Measurements from ENCODE around the gene LSAMP.

LSAMP gene

GRCh38 chr3:116064646-116065045 lies 380.6 kb downstream of the LSAMP start:
- WGBS (ENCODE audit: extremely low coverage, insufficient coverage, insufficient read length) = no CpG with 5 or more reads among the region's 1 CpG
- H3K23ac ChIP-seq (ENCODE audit: low read length) = no peak overlapping the region

DNA sequence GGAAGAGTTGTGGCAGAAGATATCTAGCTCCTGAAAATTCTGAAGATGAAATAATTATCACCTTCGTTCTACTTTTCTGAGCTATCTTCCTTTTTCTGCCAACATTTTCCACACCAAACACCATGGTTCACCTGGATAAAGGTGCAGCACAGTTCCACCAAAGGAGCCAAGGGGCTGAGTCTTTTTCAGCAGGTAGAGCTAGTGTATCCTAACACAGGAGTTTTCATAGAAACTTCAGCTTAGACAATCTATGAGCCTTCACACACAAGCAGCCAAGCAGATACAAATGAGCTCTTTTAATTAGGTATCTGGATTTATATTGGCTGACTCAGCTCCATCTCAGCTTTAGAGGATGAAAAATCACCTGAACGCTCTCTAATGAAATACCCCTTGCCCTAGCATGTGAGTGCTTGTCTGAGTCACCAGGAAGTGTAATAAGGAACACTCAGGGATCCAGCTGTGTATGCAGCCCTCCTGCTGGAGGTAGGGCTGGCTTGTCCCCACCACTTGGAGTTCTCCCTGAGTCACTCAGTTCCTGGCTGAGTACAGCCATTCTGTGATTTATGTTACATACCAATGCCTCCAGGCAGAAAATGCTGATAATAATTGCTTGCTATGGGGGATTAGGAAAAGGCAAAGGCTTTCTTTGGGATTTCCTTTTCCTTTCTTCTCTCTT lies 385.7 kb downstream of the LSAMP start:
- Histone ChIP-seq H3K27me3 (ENCODE audit: insufficient read depth, low read length) (no peaks in the 10 kb centered on the region), H2AFZ (ENCODE audit: insufficient read depth, low read length, poor library complexity) (no peak overlapping the region), H3K4me2 (ENCODE audit: low read length) (no peak overlapping the region), H4K91ac (ENCODE audit: low read depth, low read length) (no peak overlapping the region), H3K4me1 (ENCODE audit: control insufficient read depth in 1 of 2, insufficient read depth in 2 of 2, low read length in 2 of 2) (no peaks in the 10 kb centered on the region), H4K8ac (ENCODE audit: low read depth, low read length) (no peak overlapping the region), H3K9ac (ENCODE audit: low read length) (no peak overlapping the region), H3K4me3 (ENCODE audit: low read depth, low read length) (no peak overlapping the region), H3K14ac (ENCODE audit: low read length) (no peak overlapping the region), H2BK120ac (ENCODE audit: insufficient read depth, low read length, poor library complexity) (no peak overlapping the region), H3K23ac (ENCODE audit: low read length) (no peak overlapping the region), H2BK12ac (ENCODE audit: low read length) (no peak overlapping the region), H3K79me2 (ENCODE audit: control insufficient read depth, insufficient read depth, low read length, poor library complexity) (no peaks in the 10 kb centered on the region), H3K18ac (ENCODE audit: low read length) (no peak overlapping the region), H2BK5ac (ENCODE audit: low read depth, low read length, poor library complexity) (no peak overlapping the region), H3K79me1 (ENCODE audit: low read length) (no peaks in the 10 kb centered on the region), H4K12ac (ENCODE audit: low read depth, low read length) (no peak overlapping the region), H3K27ac (ENCODE audit: low read depth, low read length) (no peak overlapping the region), H2AK5ac (ENCODE audit: low read length) (no peak overlapping the region), H3K9me3 (ENCODE audit: insufficient read depth, low read depth, low read length) (no peaks in the 10 kb centered on the region), H3K36me3 (ENCODE audit: control insufficient read depth in 1 of 2, insufficient read depth in 2 of 2, low read length in 2 of 2) (no peaks in the 10 kb centered on the region), H3K4ac (ENCODE audit: low read depth, low read length) (no peak overlapping the region)
- no CpG with 5 or more reads among the region's 2 CpGs for WGBS (ENCODE audit: extremely low coverage, insufficient coverage, insufficient read length)
- DNase-seq = no peak

More at GRCh38 chr3:116064646-116065045, 380.6 kb downstream of the LSAMP start:
- Histone ChIP-seq H3K18ac (ENCODE audit: low read length) (no peak overlapping the region), H2AFZ (ENCODE audit: insufficient read depth, low read length, poor library complexity) (no peak overlapping the region), H3K36me3 (ENCODE audit: control insufficient read depth in 1 of 2, insufficient read depth in 2 of 2, low read length in 2 of 2) (no peaks in the 10 kb centered on the region), H3K9me3 (ENCODE audit: insufficient read depth, low read depth, low read length) (no peaks in the 10 kb centered on the region), H3K27ac (ENCODE audit: low read depth, low read length) (no peak overlapping the region), H3K4me3 (ENCODE audit: low read depth, low read length) (no peak overlapping the region), H2BK120ac (ENCODE audit: insufficient read depth, low read length, poor library complexity) (no peak overlapping the region), H4K12ac (ENCODE audit: low read depth, low read length) (no peak overlapping the region), H2BK12ac (ENCODE audit: low read length) (no peak overlapping the region), H3K27me3 (ENCODE audit: insufficient read depth, low read length) (no peaks in the 10 kb centered on the region), H2AK5ac (ENCODE audit: low read length) (no peak overlapping the region), H2BK5ac (ENCODE audit: low read depth, low read length, poor library complexity) (no peak overlapping the region), H3K79me2 (ENCODE audit: control insufficient read depth, insufficient read depth, low read length, poor library complexity) (no peaks in the 10 kb centered on the region), H4K8ac (ENCODE audit: low read depth, low read length) (no peak overlapping the region), H3K4me1 (ENCODE audit: control insufficient read depth in 1 of 2, insufficient read depth in 2 of 2, low read length in 2 of 2) (no peaks in the 10 kb centered on the region), H3K79me1 (ENCODE audit: low read length) (no peaks in the 10 kb centered on the region), H3K4me2 (ENCODE audit: low read length) (no peak overlapping the region), H3K4ac (ENCODE audit: low read depth, low read length) (no peak overlapping the region), H3K14ac (ENCODE audit: low read length) (no peak overlapping the region), H3K9ac (ENCODE audit: low read length) (no peak overlapping the region), H4K91ac (ENCODE audit: low read depth, low read length) (no peak overlapping the region)
- no peak for DNase-seq

DNA sequence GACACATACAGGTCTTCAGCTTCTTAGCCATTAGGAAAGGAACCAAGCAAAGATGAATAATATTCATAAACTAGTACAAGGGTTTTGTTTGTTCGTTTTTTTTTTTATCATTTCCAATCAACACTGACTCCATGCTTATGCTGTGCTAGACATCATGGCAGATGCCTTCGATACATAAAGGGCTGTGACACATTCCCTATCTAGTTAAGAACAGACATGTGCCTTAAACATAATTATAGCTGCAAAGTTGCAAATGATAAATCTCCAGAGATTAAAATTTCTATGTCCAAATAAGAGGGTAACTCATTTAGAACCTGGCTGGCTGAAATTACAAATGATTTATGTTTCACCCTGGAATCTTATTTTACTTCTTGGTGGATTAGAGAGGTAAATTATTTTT lies 386.4 kb downstream of the LSAMP start:
- no peak overlapping the region for H3K27ac ChIP-seq (ENCODE audit: low read depth, low read length)
- no peak overlapping the region for H4K12ac ChIP-seq (ENCODE audit: low read depth, low read length)
- no peak overlapping the region for H2AK5ac ChIP-seq (ENCODE audit: low read length)
- H3K4me1 ChIP-seq (ENCODE audit: control insufficient read depth in 1 of 2, insufficient read depth in 2 of 2, low read length in 2 of 2) = no peaks in the 10 kb centered on the region
- no peak overlapping the region for H3K4me2 ChIP-seq (ENCODE audit: low read length)
- H2BK120ac ChIP-seq (ENCODE audit: insufficient read depth, low read length, poor library complexity) = no peak overlapping the region
- H2BK5ac ChIP-seq (ENCODE audit: low read depth, low read length, poor library complexity) = no peak overlapping the region
- no peaks in the 10 kb centered on the region for H3K36me3 ChIP-seq (ENCODE audit: control insufficient read depth in 1 of 2, insufficient read depth in 2 of 2, low read length in 2 of 2)
- H3K4ac ChIP-seq (ENCODE audit: low read depth, low read length) = no peak overlapping the region
- no peak overlapping the region for H4K91ac ChIP-seq (ENCODE audit: low read depth, low read length)
- H3K23ac ChIP-seq (ENCODE audit: low read length) = no peak overlapping the region
- no CpG with 5 or more reads among the region's 2 CpGs for WGBS (ENCODE audit: extremely low coverage, insufficient coverage, insufficient read length)
- no peaks in the 10 kb centered on the region for H3K27me3 ChIP-seq (ENCODE audit: insufficient read depth, low read length)
- no peak for DNase-seq
- H3K18ac ChIP-seq (ENCODE audit: low read length) = no peak overlapping the region
- no peak overlapping the region for H3K9ac ChIP-seq (ENCODE audit: low read length)
- no peaks in the 10 kb centered on the region for H3K79me2 ChIP-seq (ENCODE audit: control insufficient read depth, insufficient read depth, low read length, poor library complexity)
- H2AFZ ChIP-seq (ENCODE audit: insufficient read depth, low read length, poor library complexity) = no peak overlapping the region
- H3K9me3 ChIP-seq (ENCODE audit: insufficient read depth, low read depth, low read length) = no peaks in the 10 kb centered on the region
- H2BK12ac ChIP-seq (ENCODE audit: low read length) = no peak overlapping the region
- no peak overlapping the region for H3K14ac ChIP-seq (ENCODE audit: low read length)
- no peaks in the 10 kb centered on the region for H3K79me1 ChIP-seq (ENCODE audit: low read length)
- H4K8ac ChIP-seq (ENCODE audit: low read depth, low read length) = no peak overlapping the region
- no peak overlapping the region for H3K4me3 ChIP-seq (ENCODE audit: low read depth, low read length)

DNA sequence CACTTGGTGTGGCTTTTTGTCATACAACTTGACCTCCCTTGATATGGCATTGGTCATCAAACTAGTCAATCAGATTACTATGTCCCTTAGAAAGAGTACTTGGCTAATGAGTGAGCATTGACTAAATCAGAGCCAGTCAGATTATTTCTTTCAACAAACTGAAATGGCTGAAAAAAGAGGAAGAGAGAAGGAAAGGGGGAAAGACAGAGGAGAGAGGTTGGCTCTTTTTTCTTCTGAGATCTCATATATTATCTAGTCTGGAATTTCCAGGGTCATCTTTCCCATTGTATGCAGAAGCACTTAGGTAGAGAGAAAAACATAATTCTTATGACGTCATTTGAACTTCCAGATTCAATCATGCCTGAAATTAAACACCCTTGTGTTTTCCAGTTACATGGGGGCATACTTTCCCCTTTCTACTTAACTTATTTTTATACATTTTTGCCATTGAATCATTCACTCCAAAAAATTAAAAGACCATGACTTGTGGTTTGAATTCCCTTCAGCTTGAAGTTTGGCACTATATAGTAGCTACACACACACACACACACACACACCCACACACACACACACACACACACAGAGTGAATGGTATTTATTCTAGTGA lies 387.8 kb downstream of the LSAMP start:
- Histone ChIP-seq H3K4me3 (ENCODE audit: low read depth, low read length) (no peak overlapping the region), H3K4me2 (ENCODE audit: low read length) (no peak overlapping the region), H3K4me1 (ENCODE audit: control insufficient read depth in 1 of 2, insufficient read depth in 2 of 2, low read length in 2 of 2) (no peaks in the 10 kb centered on the region), H3K4ac (ENCODE audit: low read depth, low read length) (no peak overlapping the region), H3K36me3 (ENCODE audit: control insufficient read depth in 1 of 2, insufficient read depth in 2 of 2, low read length in 2 of 2) (no peaks in the 10 kb centered on the region), H3K79me2 (ENCODE audit: control insufficient read depth, insufficient read depth, low read length, poor library complexity) (no peaks in the 10 kb centered on the region), H3K23ac (ENCODE audit: low read length) (no peak overlapping the region), H4K91ac (ENCODE audit: low read depth, low read length) (no peak overlapping the region), H3K14ac (ENCODE audit: low read length) (no peak overlapping the region), H4K8ac (ENCODE audit: low read depth, low read length) (no peak overlapping the region), H2BK120ac (ENCODE audit: insufficient read depth, low read length, poor library complexity) (no peak overlapping the region), H3K9me3 (ENCODE audit: insufficient read depth, low read depth, low read length) (no peaks in the 10 kb centered on the region), H4K12ac (ENCODE audit: low read depth, low read length) (no peak overlapping the region), H2AK5ac (ENCODE audit: low read length) (no peak overlapping the region), H3K79me1 (ENCODE audit: low read length) (no peaks in the 10 kb centered on the region), H2BK5ac (ENCODE audit: low read depth, low read length, poor library complexity) (no peak overlapping the region), H2BK12ac (ENCODE audit: low read length) (no peak overlapping the region), H3K9ac (ENCODE audit: low read length) (no peak overlapping the region), H2AFZ (ENCODE audit: insufficient read depth, low read length, poor library complexity) (no peak overlapping the region), H3K27ac (ENCODE audit: low read depth, low read length) (no peak overlapping the region), H3K27me3 (ENCODE audit: insufficient read depth, low read length) (no peaks in the 10 kb centered on the region), H3K18ac (ENCODE audit: low read length) (no peak overlapping the region)
- no peak for DNase-seq
- no CpG with 5 or more reads among the region's 1 CpG for WGBS (ENCODE audit: extremely low coverage, insufficient coverage, insufficient read length)

Measured in trophoblast cell (in vitro differentiated cells and primary cell).